Upper lobe of left lung (tissue), 6 donors: ENCODE measurements around the gene FAM118B. TPM values are rescaled to one million over a fixed set of nuclear protein-coding genes. Genes with fewer than 3 reads are reported as not detected.

Experiments used
- ATAC-seq, 2 donors: fragments of 200-7000 bp; cut with Tn5 transposase; one replicate each; pipeline ENCODE4 v1.9.1; 2022; ENCODE audit warnings: mild to moderate bottlenecking in 2 of 2, moderate library complexity in 2 of 2; ENCODE audit not compliant: low FRiP score in 2 of 2
- DNase-seq, 2 donors: peaks; one replicate each; pipeline ENCODE4 v3.0.0-alpha.2; 2019 to 2020
- H3K27ac ChIP-seq, 4 donors: fragments of 200-600 bp; sonication (generic); one replicate each; pipeline ENCODE4 v1.5.1; 2016 to 2019
- H3K27me3 ChIP-seq, 4 donors: fragments of 200-600 bp; sonication (generic); one replicate each; pipeline ENCODE4 v1.5.1; 2017 to 2019
- H3K36me3 ChIP-seq, 4 donors: fragments of 200-600 bp; sonication (generic); one replicate each; pipeline ENCODE4 v1.5.1; 2016 to 2019
- H3K4me1 ChIP-seq, 4 donors: fragments of 200-600 bp; sonication (generic); one replicate each; pipeline ENCODE4 v1.5.1; 2018 to 2019
- H3K4me3 ChIP-seq, 4 donors: fragments of 200-600 bp; sonication (generic); one replicate each; pipeline ENCODE4 v1.5.1; 2017 to 2019; ENCODE audit warnings: mild to moderate bottlenecking in 2 of 4, moderate library complexity in 1 of 4
- H3K9me3 ChIP-seq, 4 donors: fragments of 200-600 bp; sonication (generic); one replicate each; pipeline ENCODE4 v1.5.1; 2018 to 2019
- CTCF ChIP-seq, 6 experiments: fragments of 450-650 bp in 4 of 6; fragments of 200-600 bp in 2 of 6; sonication (generic) in 2 of 6; IDR thresholded peaks; one replicate each; pipeline ENCODE4 v1.5.1; 2016 to 2019; ENCODE audit warnings: antibody characterized with exemption in 6 of 6
- EP300 ChIP-seq, 4 donors: sonication (generic); formaldehyde crosslinking; IDR thresholded peaks; one replicate each; pipeline ENCODE4 v1.5.1; 2017; ENCODE audit warnings: antibody characterized with exemption in 4 of 4, control low read depth in 2 of 4
- POLR2A ChIP-seq, 4 donors: fragments of 450-650 bp; IDR thresholded peaks; one replicate each; pipeline ENCODE4 v1.5.1; 2016 to 2017; ENCODE audit warnings: antibody characterized with exemption in 4 of 4, mild to moderate bottlenecking in 2 of 4
- POLR2AphosphoS5 ChIP-seq, 2 donors: sonication (generic); formaldehyde crosslinking; IDR thresholded peaks; one replicate each; pipeline ENCODE4 v1.5.1; 2017; ENCODE audit warnings: antibody characterized with exemption in 2 of 2
- WGBS, 2 donors: methylation state at CpG; one replicate each; pipeline ENCODE4 v1.1.5; 2017 to 2018; 5-methylcytosine and 5-hydroxymethylcytosine counted together
- total RNA-seq, 6 donors: library from RNA; depleted of rRNA in 4 of 6; stranded (reverse); fragments of >200 nt in 4 of 6; gene quantifications; one replicate each; pipeline versions ENCODE4 v1.1.0 to v1.2.1, GENCODE V29; 2016 to 2021
- donor health status: DM: no; HTN: no; CAD: no; lungs with moderate emphysema.
- donor health status: DM: no; HTN: yes; CAD: no; lungs with severe emphysema.

The FAM118B gene
- total RNA-seq, 6 donors from 2014 or later: 9.2 to 36.7 (median 31.2) TPM

- ATAC-seq: no peak
- TF ChIP-seq POLR2AphosphoS5 (IDR thresholded peaks at IDR 0.05) (no peak), POLR2A (IDR thresholded peaks at IDR 0.05) (no peak), CTCF (IDR thresholded peaks at IDR 0.05) (no peak), EP300 (IDR thresholded peaks at IDR 0.05) (no peak)
- no peak overlapping the region for H3K27ac ChIP-seq
- peaks cover 17 to 44% (median 34%) of the 10 kb centered on the region in 4 donors for H3K4me1 ChIP-seq
- H3K4me3 ChIP-seq: no peak overlapping the region
- no peaks in the 10 kb centered on the region for H3K27me3 ChIP-seq
- H3K36me3 ChIP-seq: no peaks in the 10 kb centered on the region
- H3K9me3 ChIP-seq: no peaks in the 10 kb centered on the region
- WGBS, 2 donors: 70 to 76% methylated on average over 6 of the region's 6 CpGs
- DNase-seq: no peak
Measured at GRCh38 chr11:126216526-126217305, 5.1 kb downstream of the FAM118B start.

GRCh38 chr11:126217491-126217890, 5.9 kb downstream of the FAM118B start:
- TF ChIP-seq POLR2AphosphoS5 (IDR thresholded peaks at IDR 0.05): no peak
- TF ChIP-seq EP300 (IDR thresholded peaks at IDR 0.05): no peak
- TF ChIP-seq POLR2A (IDR thresholded peaks at IDR 0.05): no peak
- no peak for TF ChIP-seq CTCF (IDR thresholded peaks at IDR 0.05)
- no peak overlapping the region for H3K4me3 ChIP-seq
- H3K9me3 ChIP-seq: no peaks in the 10 kb centered on the region
- no peaks in the 10 kb centered on the region for H3K27me3 ChIP-seq
- 33 to 44% methylated on average over 1 of the region's 1 CpG for WGBS, 2 donors
- ATAC-seq (no peak), DNase-seq (no peak)
- no peak overlapping the region for H3K27ac ChIP-seq
- no peaks in the 10 kb centered on the region for H3K36me3 ChIP-seq
- peaks cover 15 to 39% (median 29%) of the 10 kb centered on the region in 4 donors for H3K4me1 ChIP-seq

- WGBS, 2 donors: 58 to 72% methylated on average over 4 of the region's 4 CpGs
- DNase-seq (no peak), ATAC-seq (no peak)
- Histone ChIP-seq H3K36me3 (no peaks in the 10 kb centered on the region), H3K27me3 (no peaks in the 10 kb centered on the region), H3K9me3 (no peaks in the 10 kb centered on the region), H3K4me1 (peaks cover 7 to 23% (median 16%) of the 10 kb centered on the region in 4 donors), H3K4me3 (no peak overlapping the region), H3K27ac (no peak overlapping the region)
- TF ChIP-seq POLR2A (IDR thresholded peaks at IDR 0.05): no peak
- no peak for TF ChIP-seq EP300 (IDR thresholded peaks at IDR 0.05)
- no peak for TF ChIP-seq POLR2AphosphoS5 (IDR thresholded peaks at IDR 0.05)
- no peak for TF ChIP-seq CTCF (IDR thresholded peaks at IDR 0.05)
Measured at GRCh38 chr11:126219547-126219946, 8.0 kb downstream of the FAM118B start.

GRCh38 chr11:126224647-126225294, 13.2 kb downstream of the FAM118B start:
- H3K36me3 ChIP-seq: peaks cover 0 to 6% (median 2%) of the 10 kb centered on the region in 4 donors
- 77 to 82% methylated on average over 6 of the region's 6 CpGs for WGBS, 2 donors
- DNase-seq: no peak
- ATAC-seq: no peak
- H3K27ac ChIP-seq: no peak overlapping the region
- H3K27me3 ChIP-seq: no peaks in the 10 kb centered on the region
- H3K4me3 ChIP-seq: no peak overlapping the region
- no peak for TF ChIP-seq CTCF (IDR thresholded peaks at IDR 0.05)
- TF ChIP-seq EP300 (IDR thresholded peaks at IDR 0.05): no peak
- TF ChIP-seq POLR2A (IDR thresholded peaks at IDR 0.05): no peak
- no peak for TF ChIP-seq POLR2AphosphoS5 (IDR thresholded peaks at IDR 0.05)
- H3K9me3 ChIP-seq: no peaks in the 10 kb centered on the region
- H3K4me1 ChIP-seq: peaks cover 0 to 4% (median 0%) of the 10 kb centered on the region in 4 donors
